Adrenal gland (tissue), 12 donors: Measurements from ENCODE around the gene IQCF5. TPM values are rescaled to one million over a fixed set of nuclear protein-coding genes. Genes with fewer than 3 reads are reported as not detected.
"Not testable (repeated sequence)": the region's sequence is repeated elsewhere in the genome, so short reads cannot be mapped to it uniquely, and the experiment has no call there.

Source experiments
- DNase-seq, 7 donors: peaks; one replicate each; pipeline ENCODE4 v3.0.0-alpha.2; 2019 to 2020
- H3K27ac ChIP-seq, 5 donors: fragments of 200-600 bp; sonication (generic) in 4 of 5; 1 replicate in 3 of 5; 2 replicates in 2 of 5; pipeline versions ENCODE4 v1.5.1 to v1.8.0; 2016 to 2020; ENCODE audit warnings: mild to moderate bottlenecking in 1 of 5
- H3K27me3 ChIP-seq: fragments of 200-600 bp; 2 replicates; pipeline ENCODE4 v1.8.0; 2021
- H3K36me3 ChIP-seq, 2 donors: fragments of 200-600 bp; replicated peaks in 1 of 2; 1 replicate in 1 of 2; 2 replicates in 1 of 2; pipeline versions ENCODE4 v1.5.1 to v1.8.0; 2018 to 2022
- H3K4me1 ChIP-seq, 2 donors: fragments of 200-600 bp; replicated peaks in 1 of 2; 1 replicate in 1 of 2; 2 replicates in 1 of 2; pipeline versions ENCODE4 v1.5.1 to v1.8.0; 2018 to 2021
- H3K4me3 ChIP-seq, 4 donors: fragments of 200-600 bp; sonication (generic) in 3 of 4; one replicate each; pipeline ENCODE4 v1.5.1; 2016 to 2018
- H3K9me3 ChIP-seq, 3 donors: fragments of 200-600 bp; sonication (generic) in 1 of 3; replicated peaks in 1 of 3; 1 replicate in 2 of 3; 2 replicates in 1 of 3; pipeline versions ENCODE4 v1.5.1 to v1.8.0; 2016 to 2021
- CTCF ChIP-seq, 6 experiments: fragments of 450-650 bp in 4 of 6; fragments of 200-600 bp in 2 of 6; sonication (generic) in 1 of 6; IDR thresholded peaks; 1 replicate in 5 of 6; 2 replicates in 1 of 6; pipeline versions ENCODE4 v1.5.1 to v1.8.0; 2016 to 2021; ENCODE audit warnings: antibody characterized with exemption in 6 of 6, mild to moderate bottlenecking in 2 of 6, moderate library complexity in 1 of 6
- POLR2A ChIP-seq, 2 donors: fragments of 450-650 bp; IDR thresholded peaks; one replicate each; pipeline ENCODE4 v1.6.1; 2017; ENCODE audit warnings: antibody characterized with exemption in 2 of 2, mild to moderate bottlenecking in 2 of 2, moderate library complexity in 1 of 2
- WGBS, 4 donors: extraction: QIAGEN DNeasy Blood & Tissue Kit in 2 of 4; methylation state at CpG; one replicate each; pipeline versions ENCODE4 v1.1.5 to v1.1.7; 2013 to 2017; 5-methylcytosine and 5-hydroxymethylcytosine counted together
- intact Hi-C, 2 donors: fragments of 100-400 bp; cut with DNase I; formaldehyde crosslinking; loops; one replicate each; pipeline versions ENCODE4 v1.14.1 to v1.15.0; 2022 to 2023
- polyA plus RNA-seq, 3 donors: library from polyadenylated mRNA; stranded (reverse); fragments of 200-250 nt in 2 of 3; fragments of 350-450 nt in 1 of 3; fragmentation: Illumina TruSeq in 1 of 3; extraction: RNeasy Lipid Tissue Mini Kit (QIAGEN cat#74804) in 1 of 3; gene quantifications; one replicate each; pipeline ENCODE4 v1.2.3, GENCODE V29; 2013 to 2014
- total RNA-seq, 9 donors: library from RNA; depleted of rRNA in 4 of 9; stranded (reverse); fragments of >200 nt in 4 of 9; fragments of 120-200 nt in 1 of 9; fragmentation: NEBNext Ultra II Directional in 1 of 9; extraction: Animal tissue kit (Norgen Biotek cat#: 25700) in 1 of 9; gene quantifications; one replicate each; pipeline versions ENCODE4 v1.1.0 to v1.2.4, GENCODE V29; 2013 to 2023
- donor health status: healthy with polysubstance abuse.
- donor health status: Bipolar disorder and iron deficiency.
- donor health status: DM: yes; HTN: yes; CAD: no.
- donor health status: DM: no; HTN: no; CAD: no.
- donor health status: DM: no; HTN: no; CAD: no.
- donor health status: DM: yes; HTN: yes; CAD: no.

Gene IQCF5
- total and polyA plus RNA-seq, 12 donors: not detected

GRCh38 chr3:51904034-51904823, 28.8 kb upstream of the IQCF5 start:
- TF ChIP-seq CTCF (IDR thresholded peaks at IDR 0.05) (no peak), POLR2A (IDR thresholded peaks at IDR 0.05) (no peak)
- Histone ChIP-seq H3K4me1 (no peaks in the 10 kb centered on the region), H3K4me3 (no peak overlapping the region), H3K36me3 (no peaks in the 10 kb centered on the region), H3K27me3 (no peaks in the 10 kb centered on the region), H3K9me3 (no peaks in the 10 kb centered on the region), H3K27ac (no peak overlapping the region)
- WGBS, 4 donors: 86 to 100% (median 89%) methylated on average over 2 of the region's 2 CpGs
- intact Hi-C loops: no loop called here
- no peak for DNase-seq

GRCh38 chr3:51902361-51902760, 27.0 kb upstream of the IQCF5 start:
- H3K36me3 ChIP-seq, H3K27me3 ChIP-seq, H3K4me3 ChIP-seq, H3K4me1 ChIP-seq, DNase-seq, intact Hi-C loops, H3K9me3 ChIP-seq, H3K27ac ChIP-seq: not testable (repeated sequence)
- 65 to 75% (median 72%) methylated on average over 6 to 7 of the region's 7 CpGs for WGBS, 4 donors

GRCh38 chr3:51900043-51900442, 24.6 kb upstream of the IQCF5 start:
- H3K36me3 ChIP-seq, H3K27ac ChIP-seq, intact Hi-C loops, DNase-seq, H3K27me3 ChIP-seq, H3K9me3 ChIP-seq, H3K4me3 ChIP-seq, H3K4me1 ChIP-seq: not testable (repeated sequence)
- WGBS, 4 donors: 63 to 75% (median 73%) methylated on average over 7 of the region's 7 CpGs

- Histone ChIP-seq H3K27me3 (no peaks in the 10 kb centered on the region), H3K4me1 (no peaks in the 10 kb centered on the region), H3K27ac (no peak overlapping the region), H3K4me3 (no peak overlapping the region), H3K36me3 (no peaks in the 10 kb centered on the region), H3K9me3 (no peaks in the 10 kb centered on the region)
- TF ChIP-seq POLR2A (IDR thresholded peaks at IDR 0.05) (no peak), CTCF (IDR thresholded peaks at IDR 0.05) (no peak)
- WGBS, 4 donors: 75 to 93% (median 81%) methylated on average over 15 of the region's 15 CpGs
- intact Hi-C loops: no loop called here
- DNase-seq: no peak
Measured at GRCh38 chr3:51897391-51897790, 22.0 kb upstream of the IQCF5 start.

DNA sequence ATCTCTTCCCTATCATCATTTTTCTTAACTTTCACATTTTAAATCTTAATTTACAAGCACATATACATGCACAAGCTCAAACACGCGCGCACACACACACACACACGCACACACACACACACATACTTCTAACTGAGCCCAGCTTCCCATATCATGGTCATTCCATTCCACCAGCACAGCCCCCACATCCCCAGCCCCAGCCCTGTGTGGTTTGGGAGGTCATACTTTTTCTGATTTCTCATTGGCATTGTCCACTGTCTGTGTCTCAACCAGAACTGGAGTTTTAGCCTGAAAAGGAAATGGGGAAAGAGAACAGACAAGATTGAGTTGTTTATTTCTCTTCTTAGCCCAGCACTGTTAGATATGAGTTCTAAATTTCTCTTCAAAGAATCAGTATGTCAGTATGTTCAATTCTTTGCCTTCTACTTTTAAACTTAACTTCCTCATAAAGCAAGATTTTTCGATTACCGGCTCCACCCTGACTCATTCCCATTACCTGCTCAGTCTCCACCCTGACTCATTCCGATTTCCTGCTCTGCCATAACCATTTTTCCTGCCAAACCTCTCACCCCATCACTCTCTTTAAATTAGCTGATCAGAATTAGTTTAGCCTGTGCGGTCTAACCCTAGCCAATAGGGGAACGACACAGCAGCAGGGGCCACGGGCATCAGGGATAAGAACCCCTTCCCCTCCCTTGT, 21.4 kb upstream of the IQCF5 start:
- Histone ChIP-seq H3K4me3 (no peak overlapping the region), H3K27me3 (no peaks in the 10 kb centered on the region), H3K4me1 (no peaks in the 10 kb centered on the region), H3K27ac (no peak overlapping the region), H3K36me3 (no peaks in the 10 kb centered on the region), H3K9me3 (no peaks in the 10 kb centered on the region)
- 83 to 89% (median 86%) methylated on average over 10 of the region's 10 CpGs for WGBS, 4 donors
- DNase-seq: no peak
- no peak for TF ChIP-seq POLR2A (IDR thresholded peaks at IDR 0.05)
- TF ChIP-seq CTCF (IDR thresholded peaks at IDR 0.05): no peak
- intact Hi-C loops: no loop called here
